SK-N-SH treated with all-trans-retinoic acid at 6 μM for 48 hours (cell line): ENCODE results near the gene LSAMP.

Experiments
- ATAC-seq: fragments of 200-7000 bp; cut with Tn5 transposase; 3 replicates; pipeline ENCODE4 v1.9.1; 2020; ENCODE audit warnings: mild to moderate bottlenecking, moderate library complexity
- ARNTL ChIP-seq: fragments of 450-650 bp; formaldehyde crosslinking; IDR thresholded peaks from 2 replicates; pipeline ENCODE4 v1.5.0; 2020; ENCODE audit warnings: low read depth, mild to moderate bottlenecking, moderate library complexity, borderline replicate concordance
- BACH2 ChIP-seq: fragments of 250-450 bp; sonication (Bioruptor Pico); IDR thresholded peaks from 2 replicates; pipeline ENCODE4 v1.9.0; 2021; ENCODE audit warnings: mild to moderate bottlenecking, borderline replicate concordance
- CSDC2 ChIP-seq: fragments of 250-450 bp; sonication (Bioruptor Pico); IDR thresholded peaks from 2 replicates; pipeline ENCODE4 v1.5.0; 2020; ENCODE audit warnings: mild to moderate bottlenecking, moderate library complexity
- ISL1 ChIP-seq: fragments of 250-450 bp; sonication (Bioruptor Pico); IDR thresholded peaks from 2 replicates; pipeline ENCODE4 v2.1.2; 2022; ENCODE audit warnings: mild to moderate bottlenecking, moderate library complexity
- PPARA ChIP-seq: fragments of 250-450 bp; sonication (Bioruptor Pico); IDR thresholded peaks from 2 replicates; pipeline ENCODE4 v1.5.0; 2020; ENCODE audit warnings: mild to moderate bottlenecking, borderline replicate concordance
- RARB ChIP-seq: fragments of 250-450 bp; sonication (Bioruptor Pico); IDR thresholded peaks from 2 replicates; pipeline ENCODE4 v1.8.0; 2021; ENCODE audit warnings: mild to moderate bottlenecking, moderate library complexity
- SNAI2 ChIP-seq: fragments of 250-450 bp; sonication (Bioruptor Pico); IDR thresholded peaks from 2 replicates; pipeline ENCODE4 v1.5.0; 2020; ENCODE audit warnings: mild to moderate bottlenecking, moderate library complexity
- TCF4 ChIP-seq: fragments of 250-450 bp; sonication (Bioruptor Pico); IDR thresholded peaks from 2 replicates; pipeline ENCODE4 v1.8.0; 2021; ENCODE audit warnings: mild to moderate bottlenecking, moderate library complexity, borderline replicate concordance
- TOX ChIP-seq: fragments of 250-450 bp; sonication (Bioruptor Pico); IDR thresholded peaks from 2 replicates; pipeline ENCODE4 v1.8.0; 2021; ENCODE audit warnings: mild to moderate bottlenecking, moderate library complexity, borderline replicate concordance
- ZC3H10 ChIP-seq: fragments of 250-450 bp; sonication (Bioruptor Pico); IDR thresholded peaks from 2 replicates; pipeline ENCODE4 v1.5.1; 2021; ENCODE audit warnings: mild to moderate bottlenecking, moderate library complexity
- ZFP3 ChIP-seq: fragments of 250-450 bp; sonication (Bioruptor Pico); IDR thresholded peaks from 2 replicates; pipeline ENCODE4 v1.5.0; 2020; ENCODE audit warnings: mild to moderate bottlenecking, moderate library complexity
- ZFP30 ChIP-seq: fragments of 450-650 bp; formaldehyde crosslinking; IDR thresholded peaks from 2 replicates; pipeline ENCODE4 v1.5.0; 2022; ENCODE audit warnings: mild to moderate bottlenecking, moderate library complexity
- ZNF565 ChIP-seq: fragments of 450-650 bp; formaldehyde crosslinking; conservative IDR thresholded peaks from 2 replicates; pipeline ENCODE4 v1.5.0; 2020; ENCODE audit warnings: low read depth, mild to moderate bottlenecking, moderate library complexity
- ZNF70 ChIP-seq: fragments of 450-650 bp; formaldehyde crosslinking; IDR thresholded peaks from 2 replicates; pipeline ENCODE4 v1.5.0; 2020; ENCODE audit warnings: mild to moderate bottlenecking, moderate library complexity
- ZNF8 ChIP-seq: fragments of 450-650 bp; formaldehyde crosslinking; IDR thresholded peaks from 2 replicates; pipeline ENCODE4 v1.5.0; 2020; ENCODE audit warnings: mild to moderate bottlenecking, moderate library complexity
- TF ChIP-seq, protein P1 (sequence below): fragments of 250-450 bp; sonication (Bioruptor Pico); IDR thresholded peaks from 2 replicates; pipeline ENCODE4 v1.5.1; 2021; ENCODE audit warnings: mild to moderate bottlenecking, moderate library complexity
- TF ChIP-seq, protein P2 (sequence below): fragments of 250-450 bp; sonication (Bioruptor Pico); IDR thresholded peaks from 2 replicates; pipeline ENCODE4 v1.8.0; 2020; ENCODE audit warnings: mild to moderate bottlenecking, moderate library complexity, borderline replicate concordance
- TF ChIP-seq, protein P3 (sequence below): fragments of 250-450 bp; sonication (Bioruptor Pico); IDR thresholded peaks from 2 replicates; pipeline ENCODE4 v1.5.0; 2020; ENCODE audit warnings: mild to moderate bottlenecking, moderate library complexity
- TF ChIP-seq, protein P4 (sequence below): fragments of 250-450 bp; sonication (Bioruptor Pico); IDR thresholded peaks from 2 replicates; pipeline ENCODE4 v1.8.0; 2021; ENCODE audit warnings: low read depth, mild to moderate bottlenecking, moderate library complexity, borderline replicate concordance

Gene LSAMP

DNA sequence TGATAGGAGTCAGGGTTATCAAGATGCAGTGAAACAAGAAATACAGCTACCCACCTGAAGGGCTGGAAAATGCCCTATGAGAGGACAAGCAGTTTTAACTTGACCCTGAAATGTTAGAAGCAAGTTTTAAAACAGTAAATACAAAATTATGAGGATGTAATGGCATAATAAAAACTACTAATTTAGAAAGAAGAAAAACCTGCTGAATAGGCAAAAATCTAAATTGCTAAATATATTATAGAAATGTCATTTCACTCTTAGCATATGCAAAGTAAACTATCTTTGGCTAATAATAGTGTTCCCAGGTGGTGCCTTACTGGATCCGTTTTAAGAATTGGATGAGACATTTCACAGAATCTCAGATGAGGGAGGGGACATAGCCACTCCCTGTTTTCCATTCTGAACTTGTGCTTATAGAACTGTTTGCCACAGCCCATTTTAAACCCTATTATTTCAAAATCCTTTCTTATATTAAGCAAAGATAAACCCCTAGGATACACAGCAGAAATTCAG is 294.6 kb downstream of the LSAMP start (continued):
- TF ChIP-seq, protein P1, sequence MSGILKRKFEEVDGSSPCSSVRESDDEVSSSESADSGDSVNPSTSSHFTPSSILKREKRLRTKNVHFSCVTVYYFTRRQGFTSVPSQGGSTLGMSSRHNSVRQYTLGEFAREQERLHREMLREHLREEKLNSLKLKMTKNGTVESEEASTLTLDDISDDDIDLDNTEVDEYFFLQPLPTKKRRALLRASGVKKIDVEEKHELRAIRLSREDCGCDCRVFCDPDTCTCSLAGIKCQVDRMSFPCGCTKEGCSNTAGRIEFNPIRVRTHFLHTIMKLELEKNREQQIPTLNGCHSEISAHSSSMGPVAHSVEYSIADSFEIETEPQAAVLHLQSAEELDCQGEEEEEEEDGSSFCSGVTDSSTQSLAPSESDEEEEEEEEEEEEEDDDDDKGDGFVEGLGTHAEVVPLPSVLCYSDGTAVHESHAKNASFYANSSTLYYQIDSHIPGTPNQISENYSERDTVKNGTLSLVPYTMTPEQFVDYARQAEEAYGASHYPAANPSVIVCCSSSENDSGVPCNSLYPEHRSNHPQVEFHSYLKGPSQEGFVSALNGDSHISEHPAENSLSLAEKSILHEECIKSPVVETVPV: no peak
- TF ChIP-seq ZNF8 (CRISPR knock-in tag): no peak
- TF ChIP-seq SNAI2 (CRISPR knock-in tag): no peak
- TF ChIP-seq, protein P2, sequence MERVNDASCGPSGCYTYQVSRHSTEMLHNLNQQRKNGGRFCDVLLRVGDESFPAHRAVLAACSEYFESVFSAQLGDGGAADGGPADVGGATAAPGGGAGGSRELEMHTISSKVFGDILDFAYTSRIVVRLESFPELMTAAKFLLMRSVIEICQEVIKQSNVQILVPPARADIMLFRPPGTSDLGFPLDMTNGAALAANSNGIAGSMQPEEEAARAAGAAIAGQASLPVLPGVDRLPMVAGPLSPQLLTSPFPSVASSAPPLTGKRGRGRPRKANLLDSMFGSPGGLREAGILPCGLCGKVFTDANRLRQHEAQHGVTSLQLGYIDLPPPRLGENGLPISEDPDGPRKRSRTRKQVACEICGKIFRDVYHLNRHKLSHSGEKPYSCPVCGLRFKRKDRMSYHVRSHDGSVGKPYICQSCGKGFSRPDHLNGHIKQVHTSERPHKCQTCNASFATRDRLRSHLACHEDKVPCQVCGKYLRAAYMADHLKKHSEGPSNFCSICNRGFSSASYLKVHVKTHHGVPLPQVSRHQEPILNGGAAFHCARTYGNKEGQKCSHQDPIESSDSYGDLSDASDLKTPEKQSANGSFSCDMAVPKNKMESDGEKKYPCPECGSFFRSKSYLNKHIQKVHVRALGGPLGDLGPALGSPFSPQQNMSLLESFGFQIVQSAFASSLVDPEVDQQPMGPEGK: no peak
- no peak for TF ChIP-seq PPARA
- no peak for TF ChIP-seq ZNF70

DNA sequence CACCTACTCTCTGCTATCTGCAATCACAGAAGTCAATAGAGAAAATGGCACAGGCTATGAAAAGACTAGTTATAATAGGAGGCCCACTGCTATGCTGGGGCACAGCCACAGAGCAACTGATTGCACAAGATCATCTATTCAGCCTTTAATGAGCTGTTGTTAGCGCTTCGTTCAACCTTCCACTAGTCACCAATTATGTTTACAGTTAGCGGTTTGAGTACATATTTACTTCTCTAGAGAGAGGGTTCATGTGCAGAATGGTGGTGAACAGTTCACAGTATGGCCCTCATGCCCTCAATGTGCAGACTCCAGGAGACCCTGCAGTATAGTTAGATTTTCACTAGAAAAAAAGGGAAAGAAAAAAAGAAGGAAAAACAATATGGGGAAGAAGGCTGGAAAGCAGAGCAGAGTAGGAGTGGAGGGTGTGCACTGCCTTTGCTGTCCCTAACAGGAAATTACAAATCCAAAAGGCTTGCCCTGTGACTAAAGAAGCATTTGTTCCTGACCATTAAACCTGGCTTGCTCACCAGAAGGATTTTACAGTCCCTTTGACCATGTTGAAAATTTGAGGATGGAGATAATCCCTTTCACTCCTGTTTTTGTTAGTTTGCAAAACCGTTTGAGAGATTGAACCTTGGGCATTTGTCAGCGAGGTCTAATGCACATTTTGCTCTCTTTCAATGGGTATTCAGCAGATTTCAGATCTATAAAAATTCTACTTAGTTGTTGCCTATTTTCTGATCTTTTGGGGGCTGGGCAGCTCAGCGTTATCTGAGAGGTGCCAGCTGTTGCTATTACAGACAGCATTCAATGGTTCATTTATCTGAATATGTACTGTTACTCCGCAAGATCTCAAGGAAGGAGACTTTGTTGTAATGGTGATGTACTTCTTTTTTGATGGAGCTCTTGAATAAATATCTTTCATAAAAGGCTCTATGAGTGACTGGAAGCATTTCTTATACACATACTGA is 296.1 kb downstream of the LSAMP start:
- no peak for TF ChIP-seq ISL1 (CRISPR knock-in tag)
- TF ChIP-seq ZNF8 (CRISPR knock-in tag): no peak
- TF ChIP-seq ZNF565: no peak
- TF ChIP-seq ZNF70: no peak
- TF ChIP-seq ZFP30 (CRISPR knock-in tag): no peak
- TF ChIP-seq TCF4 (CRISPR knock-in tag): no peak
- no peak for TF ChIP-seq ZC3H10 (CRISPR knock-in tag)
- ATAC-seq: no peak

DNA sequence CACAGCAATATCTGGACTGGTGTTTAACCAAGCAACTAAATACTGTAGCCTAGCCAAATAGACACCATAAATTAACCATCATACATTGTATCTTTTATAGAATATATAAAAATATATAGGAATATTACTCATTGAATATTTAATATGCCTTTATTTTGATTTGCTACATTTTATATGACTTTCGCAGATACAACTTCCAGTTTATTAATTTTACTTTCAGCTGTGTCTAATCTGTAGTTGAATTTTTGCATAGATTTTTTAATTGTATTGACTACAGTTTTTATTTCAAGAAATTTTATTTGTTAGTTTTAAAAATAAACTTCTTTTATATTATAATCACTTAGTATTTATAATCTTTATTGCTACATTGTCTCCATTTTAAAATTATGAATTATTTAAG is 299.7 kb downstream of the LSAMP start:
- ATAC-seq: no peak
- TF ChIP-seq ZFP30 (CRISPR knock-in tag): peak; percentile 93
- no peak for TF ChIP-seq RARB

DNA sequence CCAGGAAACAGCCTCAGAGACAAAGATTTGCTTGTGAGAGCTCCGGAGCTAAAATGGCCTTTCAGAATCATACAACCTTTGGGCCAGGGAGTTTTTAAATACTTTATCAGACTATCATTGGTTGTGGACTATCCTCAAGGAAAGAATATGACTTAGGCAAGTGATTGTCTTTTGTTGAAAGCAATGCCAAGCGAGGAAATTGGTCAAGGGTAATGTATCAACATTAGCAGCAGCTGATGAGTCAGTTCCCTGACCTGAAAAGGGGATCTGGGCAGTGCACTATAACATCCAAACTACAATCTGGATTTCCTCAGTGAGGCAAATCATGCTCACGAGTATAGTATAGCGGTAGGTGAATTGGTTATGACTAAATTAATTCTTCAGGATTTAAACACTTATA is 303.6 kb downstream of the LSAMP start:
- TF ChIP-seq RARB (no peak), ZC3H10 (CRISPR knock-in tag) (0 out of 2 replicates have a peak, but pooled peaks have one; percentile 46), ZFP3 (CRISPR knock-in tag) (0 out of 2 replicates have a peak, but pooled peaks have one; percentile 34), ISL1 (CRISPR knock-in tag) (peak; percentile 36; the same call in 1 of the 2 replicates)
- TF ChIP-seq, protein P3, sequence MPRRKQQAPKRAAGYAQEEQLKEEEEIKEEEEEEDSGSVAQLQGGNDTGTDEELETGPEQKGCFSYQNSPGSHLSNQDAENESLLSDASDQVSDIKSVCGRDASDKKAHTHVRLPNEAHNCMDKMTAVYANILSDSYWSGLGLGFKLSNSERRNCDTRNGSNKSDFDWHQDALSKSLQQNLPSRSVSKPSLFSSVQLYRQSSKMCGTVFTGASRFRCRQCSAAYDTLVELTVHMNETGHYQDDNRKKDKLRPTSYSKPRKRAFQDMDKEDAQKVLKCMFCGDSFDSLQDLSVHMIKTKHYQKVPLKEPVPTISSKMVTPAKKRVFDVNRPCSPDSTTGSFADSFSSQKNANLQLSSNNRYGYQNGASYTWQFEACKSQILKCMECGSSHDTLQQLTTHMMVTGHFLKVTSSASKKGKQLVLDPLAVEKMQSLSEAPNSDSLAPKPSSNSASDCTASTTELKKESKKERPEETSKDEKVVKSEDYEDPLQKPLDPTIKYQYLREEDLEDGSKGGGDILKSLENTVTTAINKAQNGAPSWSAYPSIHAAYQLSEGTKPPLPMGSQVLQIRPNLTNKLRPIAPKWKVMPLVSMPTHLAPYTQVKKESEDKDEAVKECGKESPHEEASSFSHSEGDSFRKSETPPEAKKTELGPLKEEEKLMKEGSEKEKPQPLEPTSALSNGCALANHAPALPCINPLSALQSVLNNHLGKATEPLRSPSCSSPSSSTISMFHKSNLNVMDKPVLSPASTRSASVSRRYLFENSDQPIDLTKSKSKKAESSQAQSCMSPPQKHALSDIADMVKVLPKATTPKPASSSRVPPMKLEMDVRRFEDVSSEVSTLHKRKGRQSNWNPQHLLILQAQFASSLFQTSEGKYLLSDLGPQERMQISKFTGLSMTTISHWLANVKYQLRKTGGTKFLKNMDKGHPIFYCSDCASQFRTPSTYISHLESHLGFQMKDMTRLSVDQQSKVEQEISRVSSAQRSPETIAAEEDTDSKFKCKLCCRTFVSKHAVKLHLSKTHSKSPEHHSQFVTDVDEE: no peak
- TF ChIP-seq, all 23 proteins: peak for 3
- peak; percentile 53; the same call in 2 of the 3 replicates for ATAC-seq

DNA sequence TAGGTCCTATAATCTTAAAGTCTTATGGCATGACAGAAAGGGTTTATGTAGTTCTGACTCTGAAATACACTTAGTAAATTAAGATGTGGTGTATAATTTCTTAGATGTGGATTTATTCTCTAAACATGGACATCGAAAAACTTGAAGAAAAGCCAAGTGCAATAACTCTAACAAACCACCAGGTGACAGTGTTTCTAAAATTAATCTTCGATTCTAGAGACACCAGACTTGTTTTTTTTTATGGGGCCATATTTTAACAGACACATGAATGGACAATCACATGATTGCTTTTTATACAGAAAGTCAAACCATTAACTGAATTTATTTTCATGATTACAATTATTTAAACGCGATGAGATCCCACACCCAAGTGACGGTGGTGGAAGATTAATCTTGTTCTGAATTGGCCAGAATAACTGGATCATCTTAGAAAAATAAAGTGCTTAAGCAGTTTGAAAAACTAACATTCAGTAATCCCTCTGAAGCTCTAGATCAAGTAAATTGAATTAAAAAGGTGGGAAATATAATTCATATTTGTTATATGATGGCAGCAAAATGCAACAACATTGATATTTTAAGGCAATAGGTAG is 305.1 kb downstream of the LSAMP start:
- no peak for ATAC-seq
- TF ChIP-seq SNAI2 (CRISPR knock-in tag) (no peak), TOX (no peak), CSDC2 (CRISPR knock-in tag) (no peak), ZFP3 (CRISPR knock-in tag) (no peak), BACH2 (CRISPR knock-in tag) (no peak), ZNF70 (no peak), ISL1 (CRISPR knock-in tag) (no peak), ARNTL (CRISPR knock-in tag) (no peak), RARB (no peak), PPARA (no peak)
- TF ChIP-seq, protein P4, sequence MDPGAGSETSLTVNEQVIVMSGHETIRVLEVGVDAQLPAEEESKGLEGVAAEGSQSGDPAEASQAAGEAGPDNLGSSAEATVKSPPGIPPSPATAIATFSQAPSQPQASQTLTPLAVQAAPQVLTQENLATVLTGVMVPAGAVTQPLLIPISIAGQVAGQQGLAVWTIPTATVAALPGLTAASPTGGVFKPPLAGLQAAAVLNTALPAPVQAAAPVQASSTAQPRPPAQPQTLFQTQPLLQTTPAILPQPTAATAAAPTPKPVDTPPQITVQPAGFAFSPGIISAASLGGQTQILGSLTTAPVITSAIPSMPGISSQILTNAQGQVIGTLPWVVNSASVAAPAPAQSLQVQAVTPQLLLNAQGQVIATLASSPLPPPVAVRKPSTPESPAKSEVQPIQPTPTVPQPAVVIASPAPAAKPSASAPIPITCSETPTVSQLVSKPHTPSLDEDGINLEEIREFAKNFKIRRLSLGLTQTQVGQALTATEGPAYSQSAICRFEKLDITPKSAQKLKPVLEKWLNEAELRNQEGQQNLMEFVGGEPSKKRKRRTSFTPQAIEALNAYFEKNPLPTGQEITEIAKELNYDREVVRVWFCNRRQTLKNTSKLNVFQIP (CRISPR knock-in tag): no peak
- TF ChIP-seq, protein P3: no peak
